Measurements from ENCODE around the gene TMEM120B. TPM values are rescaled to one million over a fixed set of nuclear protein-coding genes. Genes with fewer than 3 reads are reported as not detected.

Gene TMEM120B
- total RNA-seq, 1 experiment from 2014 or later, result 18.5 TPM

DNA sequence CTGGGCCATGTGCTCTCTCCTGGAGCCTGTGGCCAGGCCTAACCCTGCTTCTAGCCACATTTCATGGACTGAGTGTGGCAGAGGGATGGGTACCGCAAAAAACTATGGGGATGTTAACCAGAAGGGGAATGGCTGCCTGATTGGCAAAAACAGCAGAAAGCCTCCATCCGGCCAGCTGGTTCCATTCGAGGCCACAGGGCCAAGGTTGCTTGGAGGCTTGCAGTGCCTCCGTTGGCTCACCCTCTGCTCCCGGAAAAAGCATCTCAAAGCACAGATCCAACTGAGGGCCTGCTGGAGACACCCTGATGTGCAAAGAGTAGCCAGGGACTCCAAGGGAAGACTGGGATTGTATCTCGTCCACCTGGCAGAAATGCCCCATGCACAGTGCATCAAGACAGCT is 16.5 kb downstream of the TMEM120B start:
- BruUV-seq (replicated peaks), result no TSS peak
- H3K36me3 ChIP-seq (ENCODE audit: low read depth, low read length), result no peaks in the 10 kb centered on the region
- ATAC-seq, result no peak

DNA sequence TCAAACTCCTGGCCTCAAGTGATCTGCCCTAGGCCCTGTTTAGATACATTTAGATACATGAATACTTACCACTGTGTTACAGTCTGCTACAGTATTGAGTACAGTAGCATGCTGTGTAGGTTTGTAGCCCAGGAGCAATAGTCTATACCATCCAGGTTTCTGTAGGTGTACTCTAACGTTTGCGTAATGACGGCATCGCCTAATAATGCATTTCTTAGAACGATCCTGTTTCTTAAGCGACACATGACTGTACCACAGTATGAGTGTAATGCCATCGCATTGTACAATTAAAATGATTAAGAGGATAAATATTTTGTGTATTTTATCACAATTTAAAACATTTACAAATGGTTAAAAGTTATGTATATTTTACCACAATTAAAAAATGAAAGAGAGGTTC is 18.9 kb downstream of the TMEM120B start:
- no peaks in the 10 kb centered on the region for H3K9me3 ChIP-seq (ENCODE audit: low read length)
- no peaks in the 10 kb centered on the region for H3K9me2 ChIP-seq (replicated peaks; ENCODE audit: low read length)
- H3F3A ChIP-seq (ENCODE audit: low read length, unreplicated experiment), result no peaks in the 10 kb centered on the region
- H3K36me3 ChIP-seq (ENCODE audit: low read depth, low read length), result no peaks in the 10 kb centered on the region
- no peaks in the 10 kb centered on the region for H3K4me1 ChIP-seq (ENCODE audit: insufficient read depth, low read length)
- H3K27me3 ChIP-seq (ENCODE audit: low read length), result no peaks in the 10 kb centered on the region
- H3K4me2 ChIP-seq (ENCODE audit: low read length), result no peak overlapping the region
- ATAC-seq (peak; percentile 71), DNase-seq (peak; percentile 60)
- BruUV-seq (replicated peaks), result no TSS peak
- no peak overlapping the region for H3K9ac ChIP-seq (ENCODE audit: low read length)
- no peak overlapping the region for H2AFZ ChIP-seq (ENCODE audit: low read length)
- no peaks in the 10 kb centered on the region for H4K20me1 ChIP-seq (ENCODE audit: low read length)
- H3K4me3 ChIP-seq (ENCODE audit: low read length), result no peak overlapping the region
- H3K79me2 ChIP-seq (ENCODE audit: low read length), result 0 out of 2 replicates have a peak, but pooled peaks cover 9% of the 10 kb centered on the region
- no peak overlapping the region for H3K27ac ChIP-seq (ENCODE audit: low read length)
- intact Hi-C loops (cut with micrococcal nuclease), result no loop called here
- TF ChIP-seq, protein P1, sequence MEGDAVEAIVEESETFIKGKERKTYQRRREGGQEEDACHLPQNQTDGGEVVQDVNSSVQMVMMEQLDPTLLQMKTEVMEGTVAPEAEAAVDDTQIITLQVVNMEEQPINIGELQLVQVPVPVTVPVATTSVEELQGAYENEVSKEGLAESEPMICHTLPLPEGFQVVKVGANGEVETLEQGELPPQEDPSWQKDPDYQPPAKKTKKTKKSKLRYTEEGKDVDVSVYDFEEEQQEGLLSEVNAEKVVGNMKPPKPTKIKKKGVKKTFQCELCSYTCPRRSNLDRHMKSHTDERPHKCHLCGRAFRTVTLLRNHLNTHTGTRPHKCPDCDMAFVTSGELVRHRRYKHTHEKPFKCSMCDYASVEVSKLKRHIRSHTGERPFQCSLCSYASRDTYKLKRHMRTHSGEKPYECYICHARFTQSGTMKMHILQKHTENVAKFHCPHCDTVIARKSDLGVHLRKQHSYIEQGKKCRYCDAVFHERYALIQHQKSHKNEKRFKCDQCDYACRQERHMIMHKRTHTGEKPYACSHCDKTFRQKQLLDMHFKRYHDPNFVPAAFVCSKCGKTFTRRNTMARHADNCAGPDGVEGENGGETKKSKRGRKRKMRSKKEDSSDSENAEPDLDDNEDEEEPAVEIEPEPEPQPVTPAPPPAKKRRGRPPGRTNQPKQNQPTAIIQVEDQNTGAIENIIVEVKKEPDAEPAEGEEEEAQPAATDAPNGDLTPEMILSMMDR (conservative IDR thresholded peaks at IDR 0.05; ENCODE audit: low read depth, low read length), result no peak
- TF ChIP-seq EZH2phosphoT487 (IDR thresholded peaks at IDR 0.05; ENCODE audit: borderline replicate concordance, low read length), result no peak
- TF ChIP-seq EZH2 (IDR thresholded peaks at IDR 0.05; ENCODE audit: low read length, unreplicated experiment), result no peak
- POLR2A ChIA-PET (ENCODE audit: unreplicated experiment), result no interaction called here
- CTCF ChIA-PET, result no interaction called here

More for the DNA sequence above, 16.5 kb downstream of the TMEM120B start:
- Histone ChIP-seq H3K27ac (ENCODE audit: low read length) (no peak overlapping the region), H3K9ac (ENCODE audit: low read length) (no peak overlapping the region), H3K27me3 (ENCODE audit: low read length) (no peaks in the 10 kb centered on the region), H3K4me3 (ENCODE audit: low read length) (no peak overlapping the region), H3F3A (ENCODE audit: low read length, unreplicated experiment) (no peaks in the 10 kb centered on the region), H3K4me1 (ENCODE audit: insufficient read depth, low read length) (no peaks in the 10 kb centered on the region), H3K79me2 (ENCODE audit: low read length) (0 out of 2 replicates have a peak, but pooled peaks cover 9% of the 10 kb centered on the region), H3K9me2 (replicated peaks; ENCODE audit: low read length) (no peaks in the 10 kb centered on the region), H3K9me3 (ENCODE audit: low read length) (no peaks in the 10 kb centered on the region), H2AFZ (ENCODE audit: low read length) (no peak overlapping the region), H3K4me2 (ENCODE audit: low read length) (no peak overlapping the region), H4K20me1 (ENCODE audit: low read length) (no peaks in the 10 kb centered on the region)
- CTCF ChIA-PET, result no interaction called here
- intact Hi-C loops (cut with micrococcal nuclease), result no loop called here
- DNase-seq, result no peak
- POLR2A ChIA-PET (ENCODE audit: unreplicated experiment), result no interaction called here
- no peak for TF ChIP-seq EZH2 (IDR thresholded peaks at IDR 0.05; ENCODE audit: low read length, unreplicated experiment)
- no peak for TF ChIP-seq EZH2phosphoT487 (IDR thresholded peaks at IDR 0.05; ENCODE audit: borderline replicate concordance, low read length)
- TF ChIP-seq, protein P1 (conservative IDR thresholded peaks at IDR 0.05; ENCODE audit: low read depth, low read length), result no peak

DNA sequence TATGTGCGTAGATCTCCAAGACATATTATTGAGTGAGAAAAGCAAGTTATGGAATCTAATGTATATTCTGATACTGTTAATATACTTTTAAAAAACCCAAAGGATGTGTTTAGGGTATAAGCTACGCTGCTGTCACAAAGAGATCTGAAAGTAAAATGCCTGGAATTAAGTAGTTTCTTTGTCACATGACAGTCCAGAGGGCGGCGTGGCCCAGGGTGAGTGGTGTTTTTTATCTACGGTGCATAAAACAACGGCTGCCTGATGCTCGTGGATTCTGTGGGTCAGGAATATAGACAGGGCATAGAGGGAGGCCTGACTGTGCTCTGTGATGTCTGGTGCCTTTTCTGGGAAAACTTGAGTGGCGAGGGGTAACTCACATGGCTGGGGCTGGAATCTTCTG is 21.3 kb downstream of the TMEM120B start:
- POLR2A ChIA-PET (ENCODE audit: unreplicated experiment), result no interaction called here

More for the DNA sequence above, 21.3 kb downstream of the TMEM120B start:
- H2AFZ ChIP-seq (ENCODE audit: low read length), result no peak overlapping the region
- TF ChIP-seq EZH2phosphoT487 (IDR thresholded peaks at IDR 0.05; ENCODE audit: borderline replicate concordance, low read length) (no peak), EZH2 (IDR thresholded peaks at IDR 0.05; ENCODE audit: low read length, unreplicated experiment) (no peak)
- TF ChIP-seq, protein P1 (conservative IDR thresholded peaks at IDR 0.05; ENCODE audit: low read depth, low read length), result no peak
- no peaks in the 10 kb centered on the region for H4K20me1 ChIP-seq (ENCODE audit: low read length)
- H3K27me3 ChIP-seq (ENCODE audit: low read length), result no peaks in the 10 kb centered on the region
- H3K9me3 ChIP-seq (ENCODE audit: low read length), result no peaks in the 10 kb centered on the region
- ATAC-seq, result no peak
- H3K27ac ChIP-seq (ENCODE audit: low read length), result no peak overlapping the region
- no peaks in the 10 kb centered on the region for H3K9me2 ChIP-seq (replicated peaks; ENCODE audit: low read length)
- H3K9ac ChIP-seq (ENCODE audit: low read length), result no peak overlapping the region
- CTCF ChIA-PET, result no interaction called here
- no peak overlapping the region for H3K4me3 ChIP-seq (ENCODE audit: low read length)
- no peak overlapping the region for H3K4me2 ChIP-seq (ENCODE audit: low read length)
- 0 out of 2 replicates have a peak, but pooled peaks cover 4% of the 10 kb centered on the region for H3K79me2 ChIP-seq (ENCODE audit: low read length)
- intact Hi-C loops (cut with micrococcal nuclease), result no loop called here
- no peaks in the 10 kb centered on the region for H3K36me3 ChIP-seq (ENCODE audit: low read depth, low read length)
- BruUV-seq (replicated peaks), result no TSS peak
- DNase-seq, result no peak
- H3F3A ChIP-seq (ENCODE audit: low read length, unreplicated experiment), result no peaks in the 10 kb centered on the region
- H3K4me1 ChIP-seq (ENCODE audit: insufficient read depth, low read length), result no peaks in the 10 kb centered on the region
